Neuronal stem cell (in vitro differentiated cells): ENCODE results near the gene EMP3.
A peak's percentile ranks its signal among the peaks of the same experiment; 100 is the strongest.

ENCODE experiments used
- DNase-seq: peaks from one replicate; pipeline ENCODE4 v3.0.0-alpha.2; 2013; ENCODE audit warnings: low spot score
- H2AFZ ChIP-seq: one replicate; pipeline ENCODE4 v1.6.1; 2013; ENCODE audit warnings: mild to moderate bottlenecking, low read length, inconsistent platforms
- H2AK5ac ChIP-seq: 2 replicates; pipeline ENCODE4 v1.6.1; 2013; ENCODE audit warnings: low read depth, mild to moderate bottlenecking, inconsistent platforms, low read length, moderate library complexity, mixed read lengths
- H2BK120ac ChIP-seq: 2 replicates; pipeline ENCODE4 v1.6.1; 2013; ENCODE audit warnings: low read depth, mild to moderate bottlenecking, inconsistent platforms, low read length, moderate library complexity, mixed read lengths
- H2BK12ac ChIP-seq: one replicate; pipeline ENCODE4 v1.6.1; 2013; ENCODE audit warnings: low read length, inconsistent platforms
- H2BK15ac ChIP-seq: 2 replicates; pipeline ENCODE4 v1.6.1; 2013; ENCODE audit warnings: mild to moderate bottlenecking, low read length, inconsistent platforms, mixed read lengths
- H2BK5ac ChIP-seq: one replicate; pipeline ENCODE4 v1.6.1; 2013; ENCODE audit warnings: inconsistent platforms, mild to moderate bottlenecking, low read length, moderate library complexity
- H3K14ac ChIP-seq: one replicate; pipeline ENCODE4 v1.6.1; 2013; ENCODE audit warnings: low read length, inconsistent platforms
- H3K18ac ChIP-seq: 2 replicates; pipeline ENCODE4 v1.6.1; 2013; ENCODE audit warnings: low read length, inconsistent platforms
- H3K23ac ChIP-seq: 2 replicates; pipeline ENCODE4 v1.6.1; 2013; ENCODE audit warnings: low read depth, mild to moderate bottlenecking, mixed read lengths, low read length, inconsistent platforms; ENCODE audit not compliant: poor library complexity
- H3K27ac ChIP-seq: replicated peaks from 3 replicates; pipeline ENCODE4 v1.5.1; 2013; ENCODE audit warnings: low read length, inconsistent platforms
- H3K27me3 ChIP-seq, 3 experiments: 2 replicates each; pipeline ENCODE4 v1.6.1; 2013; ENCODE audit warnings: low read length in 3 of 3, mild to moderate bottlenecking in 2 of 3, inconsistent platforms in 1 of 3, low read depth in 1 of 3, mixed read lengths in 1 of 3, moderate library complexity in 1 of 3; ENCODE audit not compliant: control insufficient read depth in 3 of 3, insufficient read depth in 3 of 3
- H3K36me3 ChIP-seq, 2 donors: replicated peaks in 1 of 2; 2 replicates each; pipeline ENCODE4 v1.6.1; 2013; ENCODE audit warnings: low read length in 2 of 2; ENCODE audit not compliant: control insufficient read depth in 2 of 2, insufficient read depth in 2 of 2
- H3K4ac ChIP-seq: 2 replicates; pipeline ENCODE4 v1.6.1; 2013; ENCODE audit warnings: inconsistent platforms, mild to moderate bottlenecking, low read length, moderate library complexity
- H3K4me1 ChIP-seq, 2 donors: 1 replicate in 1 of 2; 2 replicates in 1 of 2; pipeline ENCODE4 v1.6.1; 2013; ENCODE audit warnings: low read length in 2 of 2, low read depth in 1 of 2; ENCODE audit not compliant: control insufficient read depth in 2 of 2, insufficient read depth in 1 of 2
- H3K4me2 ChIP-seq: one replicate; pipeline ENCODE4 v1.6.1; 2013; ENCODE audit warnings: mild to moderate bottlenecking, low read length, inconsistent platforms; ENCODE audit not compliant: insufficient read depth, poor library complexity, severe bottlenecking
- H3K4me3 ChIP-seq, 2 donors: 2 replicates each; pipeline ENCODE4 v1.5.1; 2013; ENCODE audit warnings: low read length in 2 of 2, mild to moderate bottlenecking in 2 of 2, inconsistent platforms in 1 of 2, moderate library complexity in 1 of 2
- H3K79me1 ChIP-seq: one replicate; pipeline ENCODE4 v1.6.1; 2013; ENCODE audit warnings: low read depth, mild to moderate bottlenecking, inconsistent platforms, low read length, moderate library complexity
- H3K9ac ChIP-seq: one replicate; pipeline ENCODE4 v1.6.1; 2013; ENCODE audit warnings: mild to moderate bottlenecking, low read depth, low read length, inconsistent platforms; ENCODE audit not compliant: poor library complexity
- H3K9me3 ChIP-seq, 2 donors: replicated peaks in 1 of 2; 2 replicates each; pipeline versions ENCODE3 to v1.6.1; 2013; ENCODE audit warnings: low read length in 2 of 2, mild to moderate bottlenecking in 2 of 2, inconsistent platforms in 1 of 2, low read depth in 1 of 2, mixed read lengths in 1 of 2, moderate library complexity in 1 of 2; ENCODE audit not compliant: control insufficient read depth in 2 of 2, insufficient read depth in 1 of 2
- H4K8ac ChIP-seq: one replicate; pipeline ENCODE4 v1.6.1; 2013; ENCODE audit warnings: low read depth, mild to moderate bottlenecking, inconsistent platforms, low read length, moderate library complexity
- H4K91ac ChIP-seq: one replicate; pipeline ENCODE4 v1.6.1; 2013; ENCODE audit warnings: low read length, low read depth, mild to moderate bottlenecking, inconsistent platforms; ENCODE audit not compliant: poor library complexity
- WGBS, 2 donors: extraction: QIAGEN DNeasy Blood & Tissue Kit; methylation state at CpG; one replicate each; pipeline ENCODE4 v1.1.7; 2013; ENCODE audit warnings: missing lambda C conversion rate in 2 of 2, mixed read lengths in 1 of 2; ENCODE audit not compliant: insufficient read length in 2 of 2, insufficient replicate concordance in 1 of 2; ENCODE audit errors: extremely low coverage in 2 of 2; 5-methylcytosine and 5-hydroxymethylcytosine counted together

The EMP3 gene

DNA sequence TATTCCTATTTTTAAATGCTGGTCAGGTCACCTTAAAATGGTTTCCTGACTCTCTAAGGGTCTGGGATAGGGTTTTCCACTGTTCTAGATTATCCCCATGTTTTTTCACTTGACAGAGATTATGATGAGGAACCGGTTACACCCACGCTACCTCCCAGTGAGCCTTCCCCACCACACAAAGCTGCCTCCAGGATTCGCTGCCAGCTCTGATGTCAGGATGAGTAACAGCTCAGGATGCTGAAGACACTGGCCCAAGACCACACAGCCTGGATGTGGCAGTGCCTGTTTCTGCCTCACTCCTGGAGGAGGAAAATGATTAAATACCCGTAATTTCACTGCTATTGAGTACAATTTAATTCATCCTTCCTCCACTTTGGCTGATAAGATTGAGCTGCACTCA is 32.6 kb upstream of the EMP3 start:
- Histone ChIP-seq H3K18ac (no peak overlapping the region), H3K9me3 (peaks cover 1% of the 10 kb centered on the region in 2 donors), H3K27me3 (peaks cover 0 to 3% (median 0%) of the 10 kb centered on the region in 3 experiments), H3K79me1 (no peaks in the 10 kb centered on the region), H4K91ac (no peak overlapping the region), H3K27ac (no peak overlapping the region), H2BK15ac (no peak overlapping the region), H2AK5ac (no peak overlapping the region), H2BK5ac (no peak overlapping the region), H2BK120ac (no peak overlapping the region), H2AFZ (no peak overlapping the region), H2BK12ac (no peak overlapping the region), H3K4ac (no peak overlapping the region), H3K4me1 (peaks cover 6 to 7% of the 10 kb centered on the region in 2 donors), H3K14ac (no peak overlapping the region), H3K4me2 (no peak overlapping the region), H3K23ac (no peak overlapping the region), H3K4me3 (no peak overlapping the region), H4K8ac (no peak overlapping the region), H3K36me3 (peaks cover 0 to 9% of the 10 kb centered on the region in 2 donors), H3K9ac (no peak overlapping the region)
- WGBS, 2 donors: no CpG with 5 or more reads among the region's 4 CpGs
- DNase-seq: no peak

DNA sequence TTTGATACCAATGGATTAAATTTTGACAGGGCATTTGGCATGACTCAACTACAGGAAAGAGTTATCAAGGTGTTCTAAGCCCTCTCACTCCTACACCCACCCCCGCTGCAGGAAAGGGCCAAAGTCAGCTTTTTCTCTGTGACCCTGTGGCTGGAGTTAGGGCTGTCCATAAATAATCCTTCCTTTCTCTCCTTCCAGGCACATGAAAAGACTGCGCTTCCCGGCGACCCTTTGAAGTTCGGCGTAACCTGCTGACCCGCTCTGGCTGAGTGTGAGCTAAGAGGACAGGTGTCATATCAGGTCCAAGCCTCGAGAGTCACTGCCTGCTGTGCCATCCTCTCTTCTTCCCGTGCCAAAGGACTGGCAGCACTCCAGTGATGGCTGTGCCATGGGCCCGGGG is 29.9 kb upstream of the EMP3 start:
- H3K36me3 ChIP-seq: no peaks in the 10 kb centered on the region
- no peak overlapping the region for H3K27ac ChIP-seq
- no peak overlapping the region for H4K8ac ChIP-seq
- no peak overlapping the region for H3K14ac ChIP-seq
- no peak overlapping the region for H3K4me2 ChIP-seq
- H3K4me3 ChIP-seq: no peak overlapping the region
- H2BK5ac ChIP-seq: peak overlapping the region; percentile 60
- H2BK15ac ChIP-seq: peak overlapping the region; percentile 78
- no peak overlapping the region for H4K91ac ChIP-seq
- H3K23ac ChIP-seq: peak overlapping the region; percentile 29
- H2AFZ ChIP-seq: no peak overlapping the region
- H3K4ac ChIP-seq: no peak overlapping the region
- no peak overlapping the region for H2BK12ac ChIP-seq
- H3K27me3 ChIP-seq: peaks cover 0 to 3% (median 0%) of the 10 kb centered on the region in 3 experiments
- peak overlapping the region; percentile 21 for H2AK5ac ChIP-seq
- H3K18ac ChIP-seq: no peak overlapping the region
- no peaks in the 10 kb centered on the region for H3K79me1 ChIP-seq
- peak overlapping the region; percentile 31 for H2BK120ac ChIP-seq
- H3K9ac ChIP-seq: peak overlapping the region; percentile 63
- WGBS, 2 donors: no CpG with 5 or more reads among the region's 10 CpGs
- peaks cover 0 to 1% of the 10 kb centered on the region in 2 donors for H3K9me3 ChIP-seq
- DNase-seq: no peak
- peaks cover 3% of the 10 kb centered on the region in 2 donors for H3K4me1 ChIP-seq

DNA sequence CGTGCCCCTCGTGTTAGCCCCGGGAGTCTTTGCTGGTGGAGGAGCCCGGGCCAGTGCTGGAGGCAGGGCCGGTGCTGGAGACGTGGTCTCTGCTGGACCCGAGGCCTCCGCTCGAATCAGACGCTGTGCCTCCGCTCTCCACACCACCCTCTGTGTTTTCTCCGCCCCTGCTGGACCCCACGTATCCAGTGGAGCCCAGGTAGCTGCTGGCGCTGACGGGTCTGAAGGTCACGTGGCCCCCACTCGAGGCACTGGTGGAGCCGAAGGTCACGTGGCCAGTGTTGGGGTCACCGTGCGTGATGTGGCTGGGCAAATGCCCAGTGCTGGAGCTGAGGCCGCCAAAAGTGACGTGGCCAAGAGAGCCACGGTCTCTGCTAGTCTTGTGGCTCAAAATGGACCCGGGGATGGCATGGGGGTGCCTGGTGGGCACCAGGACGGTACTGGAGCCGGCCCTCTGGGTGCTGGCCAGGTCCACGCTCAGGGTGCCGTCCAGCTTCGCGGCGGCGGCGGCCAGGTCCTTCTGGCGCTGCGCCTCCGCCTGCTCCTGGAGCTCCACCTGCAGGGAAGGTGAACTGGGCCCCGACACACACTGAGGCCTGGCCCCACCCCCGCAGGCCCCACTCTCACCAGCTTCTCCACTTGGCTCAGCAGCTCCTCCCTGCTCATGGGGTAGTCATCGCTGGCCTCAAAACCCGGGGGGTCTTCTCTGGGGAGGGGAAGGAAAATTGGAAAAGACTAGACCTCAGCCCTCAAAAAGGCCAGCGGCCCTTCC is 28.2 kb upstream of the EMP3 start:
- no peaks in the 10 kb centered on the region for H3K79me1 ChIP-seq
- peak overlapping the region; percentile 56 for H3K14ac ChIP-seq
- H3K36me3 ChIP-seq: no peaks in the 10 kb centered on the region
- H3K4ac ChIP-seq: peak overlapping the region; percentile 66
- H3K27me3 ChIP-seq: no peaks in the 10 kb centered on the region
- H2BK12ac ChIP-seq: peak overlapping the region; percentile 30
- peak overlapping the region; percentile 73 for H3K23ac ChIP-seq
- H4K8ac ChIP-seq: peak overlapping the region; percentile 43
- no peak overlapping the region for H2BK15ac ChIP-seq
- no CpG with 5 or more reads among the region's 42 CpGs for WGBS, 2 donors
- H3K4me1 ChIP-seq: no peaks in the 10 kb centered on the region
- peak overlapping the region; percentile 80 for H3K18ac ChIP-seq
- H3K4me3 ChIP-seq: no peak overlapping the region
- no peak for DNase-seq
- H3K4me2 ChIP-seq: no peak overlapping the region
- peak overlapping the region; percentile 50 for H3K9ac ChIP-seq
- peak overlapping the region; percentile 85 for H4K91ac ChIP-seq
- H2AK5ac ChIP-seq: peak overlapping the region; percentile 81
- peak overlapping the region; percentile 61 for H2BK120ac ChIP-seq
- peaks cover 0 to 1% of the 10 kb centered on the region in 2 donors for H3K9me3 ChIP-seq
- peak overlapping the region; percentile 71 for H2AFZ ChIP-seq
- H2BK5ac ChIP-seq: no peak overlapping the region
- no peak overlapping the region for H3K27ac ChIP-seq

DNA sequence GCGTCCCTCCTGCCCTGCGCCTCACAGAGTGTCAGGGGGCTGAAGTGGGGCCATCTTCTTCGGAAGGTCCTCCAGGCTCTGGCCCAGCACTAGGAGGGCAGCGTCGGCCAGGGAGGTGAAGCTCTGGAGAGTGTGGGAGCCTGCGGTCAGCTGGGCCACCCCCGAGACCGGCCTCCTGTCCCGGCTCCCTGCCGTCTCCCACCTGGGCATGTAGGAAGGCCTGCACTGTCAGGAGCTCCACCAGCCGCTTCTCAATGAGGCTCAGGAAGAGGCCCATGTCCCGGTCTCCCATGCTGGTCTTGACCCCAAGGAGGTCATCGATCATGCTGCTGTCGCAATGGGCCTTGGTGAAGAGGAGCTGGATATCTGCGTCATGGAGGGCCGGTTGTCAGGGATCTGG is 27.4 kb upstream of the EMP3 start:
- Histone ChIP-seq H2AK5ac (no peak overlapping the region), H2BK5ac (peak overlapping the region; percentile 24)

More for the DNA sequence above, 27.4 kb upstream of the EMP3 start:
- Histone ChIP-seq H3K4me3 (no peak overlapping the region), H4K91ac (no peak overlapping the region), H2BK120ac (no peak overlapping the region), H3K9ac (no peak overlapping the region), H3K27me3 (no peaks in the 10 kb centered on the region), H3K4me1 (no peaks in the 10 kb centered on the region), H3K79me1 (no peaks in the 10 kb centered on the region), H2BK12ac (no peak overlapping the region), H3K14ac (peak overlapping the region; percentile 47), H3K27ac (no peak overlapping the region), H4K8ac (no peak overlapping the region), H3K36me3 (no peaks in the 10 kb centered on the region), H2AFZ (no peak overlapping the region), H3K9me3 (peaks cover 0 to 1% of the 10 kb centered on the region in 2 donors), H3K23ac (peak overlapping the region; percentile 43), H2BK15ac (no peak overlapping the region), H3K4me2 (no peak overlapping the region), H3K18ac (peak overlapping the region; percentile 28), H3K4ac (no peak overlapping the region)
- no CpG with 5 or more reads among the region's 16 CpGs for WGBS, 2 donors
- DNase-seq: no peak
